ENCODE results near the gene UBE2I.

UBE2I gene

GRCh38 chr16:1344499-1344898 is 35.1 kb downstream of the UBE2I start:
- no peak for DNase-seq

GRCh38 chr16:1345087-1345486 is 35.7 kb downstream of the UBE2I start:
- no peak for DNase-seq

GRCh38 chr16:1345651-1346421 is 36.4 kb downstream of the UBE2I start:
- no peak for DNase-seq

GRCh38 chr16:1346422-1347285 is 37.2 kb downstream of the UBE2I start:
- no peak for DNase-seq

GRCh38 chr16:1347286-1347855 is 37.9 kb downstream of the UBE2I start:
- no peak for DNase-seq

- DNase-seq, result no peak
These were observed 38.5 kb downstream of the UBE2I start for GRCh38 chr16:1347962-1348361.

- DNase-seq, result no peak
These were observed 39.0 kb downstream of the UBE2I start for GRCh38 chr16:1348441-1348840.

GRCh38 chr16:1348926-1349325 is 39.5 kb downstream of the UBE2I start:
- no peak for DNase-seq

- DNase-seq, result no peak
These were observed 39.9 kb downstream of the UBE2I start for GRCh38 chr16:1349351-1349750.

- no peak for DNase-seq
These were observed 40.5 kb downstream of the UBE2I start for GRCh38 chr16:1349951-1350350.

GRCh38 chr16:1350691-1351090 is 41.3 kb downstream of the UBE2I start:
- DNase-seq, result no peak

- no peak for DNase-seq
These were observed 41.8 kb downstream of the UBE2I start for GRCh38 chr16:1351215-1351581.

GRCh38 chr16:1351582-1352362 is 42.3 kb downstream of the UBE2I start, which contains the start of the genes GNPTG and TSR3:
TSS of gene GNPTG (plus strand) at chr16:1351931. CDS start at chr16:1351966, 35 bp downstream.
TSS of gene TSR3 (minus strand) at chr16:1351878. CDS start at chr16:1351804, 74 bp downstream.
- DNase-seq, result peak; percentile 72

GRCh38 chr16:1354815-1355540 is 45.5 kb downstream of the UBE2I start:
- DNase-seq, result no peak

GRCh38 chr16:1355591-1355990 is 46.2 kb downstream of the UBE2I start:
- DNase-seq, result no peak

GRCh38 chr16:1356061-1356900 is 46.8 kb downstream of the UBE2I start:
- DNase-seq, result no peak

- DNase-seq, result no peak
These were observed 48.6 kb downstream of the UBE2I start for GRCh38 chr16:1357906-1358566.

- no peak for DNase-seq
These were observed 52.4 kb downstream of the UBE2I start for GRCh38 chr16:1361685-1362360.

- no peak for DNase-seq
These were observed 53.4 kb downstream of the UBE2I start for GRCh38 chr16:1362807-1363206.

GRCh38 chr16:1363501-1364041 is 54.1 kb downstream of the UBE2I start:
- DNase-seq, result peak; percentile 34
